ENCODE data around the gene TFPI.

The TFPI gene

GRCh38 chr2:187519419-187520120 is 34.7 kb downstream of the TFPI start:
- no peak for TF ChIP-seq CTCF (IDR thresholded peaks at IDR 0.05)

- no peak for TF ChIP-seq CTCF (IDR thresholded peaks at IDR 0.05)
These were observed 39.3 kb downstream of the TFPI start for GRCh38 chr2:187514930-187515329.

GRCh38 chr2:187511356-187512315 is 42.6 kb downstream of the TFPI start:
- no peak for TF ChIP-seq CTCF (IDR thresholded peaks at IDR 0.05)

GRCh38 chr2:187509667-187510417 is 44.4 kb downstream of the TFPI start:
- no peak for TF ChIP-seq CTCF (IDR thresholded peaks at IDR 0.05)

- no peak for TF ChIP-seq CTCF (IDR thresholded peaks at IDR 0.05)
These were observed 47.8 kb downstream of the TFPI start for GRCh38 chr2:187506416-187506815.

- TF ChIP-seq CTCF (IDR thresholded peaks at IDR 0.05), result no peak
These were observed 49.1 kb downstream of the TFPI start for GRCh38 chr2:187505065-187505672.
